ENCODE results near the gene EWSR1.

GRCh38 chr22:29269230-29269604 is 1.1 kb downstream of the EWSR1 start:
- TF ChIP-seq EZH2 (IDR thresholded peaks at IDR 0.05; ENCODE audit: borderline replicate concordance, insufficient read depth, low read depth, low read length, poor library complexity, severe bottlenecking), result no peak
- no peak for TF ChIP-seq CTCF (IDR thresholded peaks at IDR 0.05)

Data from B cell (primary cell).